HG03280 (cell line): ENCODE results near the gene NRG2.
A peak's percentile ranks its signal among the peaks of the same experiment; 100 is the strongest.

Source experiments
- ATAC-seq: cut with Tn5 transposase; IDR thresholded peaks from one replicate; pipeline ENCODE4 v1.9.1; 2021; ENCODE audit warnings: mild to moderate bottlenecking, moderate library complexity; ENCODE audit not compliant: unreplicated experiment

Gene NRG2

DNA sequence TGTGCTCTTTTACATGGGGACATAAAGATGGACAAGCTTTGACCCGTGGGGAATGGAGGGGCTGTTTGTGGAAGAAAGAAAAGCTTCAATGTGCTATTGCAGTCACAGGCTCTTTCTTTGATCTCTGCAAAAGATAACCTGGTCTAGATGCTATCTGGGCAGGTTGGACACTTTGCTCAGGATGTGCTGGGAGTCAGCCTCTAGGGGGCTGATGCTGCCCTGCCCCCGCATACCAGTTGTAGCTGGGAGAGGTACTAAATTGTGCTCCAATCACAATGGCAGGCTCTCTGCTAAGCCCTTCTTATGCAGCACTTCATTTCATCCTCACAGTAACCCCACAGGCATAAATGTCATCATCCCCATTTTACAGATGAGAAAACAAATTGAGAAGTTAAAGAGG is 180.3 kb downstream of the NRG2 start:
- ATAC-seq, result no peak

DNA sequence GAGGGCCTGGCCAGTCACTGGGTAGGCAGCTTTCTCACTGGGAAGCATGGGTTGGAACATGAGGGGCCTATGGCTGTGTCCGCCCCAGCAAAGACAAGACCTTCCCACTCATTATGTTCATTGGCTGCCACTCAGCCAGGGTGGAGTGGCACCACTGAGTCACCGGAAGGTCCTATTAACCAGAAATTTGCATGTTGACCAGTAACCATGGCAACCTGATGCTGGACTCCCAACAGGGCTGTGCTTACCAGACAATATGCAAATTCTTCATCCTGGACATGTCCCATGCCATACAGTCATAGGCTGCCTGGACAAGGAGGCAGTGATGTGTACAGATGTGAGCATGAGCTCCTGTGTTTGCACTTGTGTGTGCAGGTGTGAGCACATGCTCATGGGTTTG is 180.8 kb downstream of the NRG2 start:
- no peak for ATAC-seq

DNA sequence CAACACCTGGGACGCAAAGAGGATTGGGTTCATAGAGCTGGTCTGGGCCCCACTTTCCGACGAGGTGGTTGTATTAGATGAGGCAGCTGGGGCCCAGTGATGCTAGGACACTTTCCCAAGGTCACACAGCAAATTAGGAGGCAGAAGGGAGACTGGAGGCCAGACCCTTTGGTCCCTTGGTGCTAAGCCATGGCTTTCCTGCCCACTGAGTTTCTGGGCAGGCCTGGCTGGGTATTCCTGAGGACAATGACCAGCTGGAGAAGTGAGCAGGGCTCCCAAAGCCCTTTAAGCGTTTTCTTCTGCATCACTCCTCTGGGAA is 181.3 kb downstream of the NRG2 start:
- ATAC-seq, result no peak

DNA sequence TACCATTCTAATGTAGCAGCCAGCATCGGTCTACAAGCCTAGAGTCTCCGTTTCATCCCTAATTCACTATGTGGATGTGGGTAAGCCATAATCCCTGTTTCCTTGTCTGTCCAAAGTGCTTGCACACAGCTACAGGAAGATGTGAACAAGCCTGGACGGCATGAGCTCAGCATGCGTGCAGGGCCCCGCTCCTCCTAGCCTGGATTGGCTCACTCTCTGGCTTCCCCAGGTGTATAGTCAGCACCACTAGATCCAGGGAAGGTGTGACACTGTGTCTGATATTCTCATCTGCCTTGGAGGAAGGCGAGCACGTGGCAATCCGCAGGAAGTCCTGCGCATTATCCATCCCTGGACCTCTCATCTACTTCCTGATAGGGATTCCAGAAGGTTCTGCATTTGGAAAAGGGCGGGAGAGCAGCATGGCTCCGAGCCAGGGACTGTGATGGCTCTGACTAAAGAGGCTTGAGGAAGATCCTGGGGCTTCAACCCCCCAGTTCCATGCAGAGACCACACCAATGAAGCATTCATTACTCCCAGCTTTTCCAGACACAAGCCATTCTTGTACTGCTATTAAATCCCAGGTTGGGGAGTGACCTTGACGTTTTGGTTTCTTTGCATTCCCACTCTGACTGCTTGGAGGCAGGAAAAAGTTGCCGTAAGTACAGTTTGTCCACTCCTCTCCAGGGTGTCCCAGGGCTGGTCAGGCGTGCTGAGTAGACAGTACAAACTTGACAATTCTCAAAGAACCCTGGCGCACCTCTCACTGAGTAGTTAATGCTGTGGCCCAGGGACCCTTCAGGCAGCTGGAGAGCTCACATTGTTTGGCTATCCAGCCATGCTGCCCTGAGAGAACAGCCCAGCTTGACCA is 181.8 kb downstream of the NRG2 start:
- no peak for ATAC-seq

DNA sequence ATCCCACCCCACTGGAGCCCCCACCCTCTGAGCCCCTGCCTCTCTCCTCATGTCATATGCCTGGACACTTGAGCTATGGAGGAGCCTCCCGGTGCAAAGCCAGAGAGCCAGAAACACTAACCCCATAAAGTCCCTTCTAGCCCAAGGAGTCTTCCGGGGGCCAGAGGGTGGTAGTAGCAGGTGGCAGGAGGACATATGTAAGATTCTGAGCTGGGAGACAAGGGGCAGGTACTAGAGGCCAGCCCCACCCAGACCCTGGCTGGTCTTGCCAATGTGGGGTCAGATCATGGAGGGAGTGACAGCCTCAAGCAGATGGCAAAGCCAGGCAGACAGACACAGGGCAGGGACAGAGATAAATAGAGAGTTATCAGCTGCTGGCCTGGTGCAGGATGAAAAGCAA is 184.1 kb downstream of the NRG2 start:
- no peak for ATAC-seq

DNA sequence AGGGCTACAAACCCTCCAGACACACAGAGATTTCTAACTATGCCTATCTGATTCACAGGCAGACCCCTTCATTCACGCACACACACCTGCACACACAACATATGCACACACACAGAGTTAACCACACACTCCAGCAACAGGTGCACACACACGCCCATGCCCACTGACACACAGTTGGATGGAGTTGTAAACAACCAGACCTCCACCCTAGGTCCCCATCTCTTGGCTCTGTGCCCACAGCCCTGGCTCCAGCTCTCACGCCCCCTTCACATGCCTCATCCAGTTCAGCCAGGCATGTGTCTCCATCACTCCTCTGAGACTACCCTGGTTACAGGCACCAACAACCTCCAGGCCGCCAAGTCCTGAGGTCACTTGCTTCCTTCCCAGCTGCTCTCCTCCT is 186.4 kb downstream of the NRG2 start:
- no peak for ATAC-seq

DNA sequence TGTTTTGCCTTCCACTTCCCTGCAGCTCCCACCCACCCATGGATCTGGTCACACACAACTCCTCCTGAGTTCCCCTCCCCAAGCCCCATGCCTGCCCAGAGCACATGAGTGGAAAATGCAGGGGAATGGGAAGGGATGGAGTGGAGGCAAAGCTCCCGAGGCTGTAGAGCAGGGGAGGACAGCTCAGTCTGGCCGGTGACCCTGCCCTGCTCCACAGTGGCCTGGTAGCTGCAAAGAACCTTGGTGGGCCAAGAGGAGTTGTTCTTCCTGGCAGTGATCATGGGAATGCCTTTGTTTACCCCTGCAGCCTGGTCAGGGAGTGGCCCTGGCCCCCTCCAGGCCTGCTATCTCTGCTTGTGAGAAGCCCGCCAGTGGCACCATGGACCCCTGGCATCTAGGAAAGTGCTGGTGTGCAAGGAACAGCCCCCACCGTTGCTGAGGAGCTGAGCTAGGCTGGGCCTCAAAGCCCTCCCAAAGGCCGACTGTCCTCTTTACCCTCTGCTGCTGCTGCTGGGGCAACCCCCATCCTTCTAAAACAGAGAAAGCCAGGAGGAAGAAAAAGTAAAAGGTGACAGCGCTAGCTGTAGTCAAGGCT is 187.1 kb downstream of the NRG2 start:
- no peak for ATAC-seq

DNA sequence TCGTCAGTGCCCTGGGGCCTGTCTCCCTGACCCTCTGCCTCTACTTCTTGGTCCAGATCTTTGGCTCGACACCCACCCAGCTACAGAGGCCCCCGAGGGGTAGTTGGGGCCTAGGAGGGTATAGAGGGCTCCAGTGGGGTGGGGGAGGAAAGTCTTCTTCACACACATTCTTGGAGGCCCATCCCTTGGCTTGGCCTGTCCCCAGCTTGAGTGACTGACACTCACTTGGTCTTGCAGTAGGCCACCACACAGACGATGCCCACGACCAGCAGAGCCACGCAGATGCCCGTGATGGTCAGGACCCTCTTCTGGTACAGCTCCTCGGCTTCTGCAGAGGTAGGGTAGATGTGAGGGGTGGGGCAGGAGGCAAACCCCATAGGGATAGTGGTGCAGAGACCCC is 187.6 kb downstream of the NRG2 start:
- no peak for ATAC-seq

DNA sequence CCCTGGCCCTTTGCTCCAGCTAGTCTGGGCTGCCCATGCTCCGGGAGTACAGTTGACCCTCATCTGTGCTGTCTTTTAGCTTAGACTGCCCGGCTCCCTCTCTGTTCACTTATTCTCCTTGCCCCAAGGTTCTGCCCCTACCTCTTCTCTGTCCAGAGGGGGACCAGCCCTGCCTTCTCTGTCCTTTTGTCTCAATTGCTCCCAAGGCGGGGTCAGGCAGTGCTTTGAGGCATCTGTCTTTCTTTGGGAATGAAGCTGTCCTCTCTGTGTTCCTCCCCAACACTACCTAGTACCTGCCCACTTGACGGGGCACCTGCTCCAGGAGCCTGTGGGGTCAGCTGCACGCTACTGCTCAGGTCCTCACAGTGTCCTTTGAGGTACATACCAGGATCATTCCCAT is 188.1 kb downstream of the NRG2 start:
- no peak for ATAC-seq

DNA sequence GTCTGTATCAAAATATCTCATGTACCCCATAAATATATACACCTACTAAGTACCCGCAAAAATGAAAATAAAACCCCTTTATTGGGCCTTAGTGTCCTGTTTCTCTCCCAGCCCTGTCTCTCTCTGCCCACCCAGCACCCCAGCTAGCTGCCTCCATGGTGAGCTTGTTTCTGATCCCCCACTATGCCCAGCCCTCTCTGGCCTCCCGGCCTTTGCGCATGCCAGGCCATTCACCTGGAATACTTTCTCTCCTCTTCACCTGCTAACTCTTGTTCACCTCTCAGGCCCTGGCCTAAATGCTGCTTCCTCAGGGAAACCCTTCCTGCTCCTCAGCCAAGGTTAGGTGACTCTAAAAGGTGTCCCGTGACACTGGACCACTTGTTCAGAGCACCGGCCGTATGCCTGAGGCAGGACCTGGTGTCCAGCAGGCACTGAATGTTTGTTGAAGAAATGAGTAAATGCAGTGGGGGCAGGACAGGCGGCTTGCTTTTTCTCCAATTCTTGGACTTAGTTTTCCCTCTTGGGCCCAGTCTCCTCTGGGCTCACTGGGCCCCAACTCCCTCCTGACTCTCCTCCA is 189.0 kb downstream of the NRG2 start:
- no peak for ATAC-seq

DNA sequence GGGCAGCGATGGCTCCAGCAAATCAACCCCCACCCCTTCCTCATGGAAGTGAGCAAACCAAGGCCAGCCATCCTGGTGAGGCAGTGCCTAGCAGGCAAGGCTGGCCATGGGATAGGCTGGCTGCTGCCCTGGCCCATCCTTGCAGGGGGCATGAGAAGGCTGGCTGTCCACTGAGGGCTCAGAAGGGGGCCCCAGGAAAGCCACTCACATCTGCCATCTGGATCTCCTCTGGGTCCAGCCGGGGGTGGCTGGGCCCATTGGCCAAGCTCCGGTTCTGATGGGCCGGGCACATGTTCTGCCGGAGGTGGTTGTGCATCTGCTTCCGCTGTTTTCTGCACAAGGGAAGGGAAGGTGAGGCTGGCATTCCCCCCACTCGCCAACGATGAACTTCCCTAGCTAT is 190.4 kb downstream of the NRG2 start:
- no peak for ATAC-seq

DNA sequence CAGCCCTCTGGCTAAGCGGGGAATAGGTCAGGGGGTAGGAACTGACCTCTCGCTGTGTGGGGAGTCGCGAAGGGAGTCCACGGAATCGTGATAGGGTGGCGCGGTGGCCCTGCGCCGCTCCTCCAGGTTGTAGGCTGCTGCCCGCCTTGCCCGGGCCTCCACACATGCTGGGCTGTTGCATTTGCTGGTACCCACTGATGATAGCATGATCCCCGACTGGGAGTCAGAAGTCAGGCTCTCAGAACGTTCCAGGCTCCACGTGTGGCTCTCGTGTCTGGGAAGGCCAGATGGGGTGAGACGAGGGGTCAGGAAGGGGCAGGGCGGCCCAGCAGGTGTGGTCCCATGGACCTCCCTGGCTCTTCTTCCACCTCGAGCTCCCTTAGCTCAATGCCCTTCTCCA is 191.5 kb downstream of the NRG2 start:
- ATAC-seq, result no peak

DNA sequence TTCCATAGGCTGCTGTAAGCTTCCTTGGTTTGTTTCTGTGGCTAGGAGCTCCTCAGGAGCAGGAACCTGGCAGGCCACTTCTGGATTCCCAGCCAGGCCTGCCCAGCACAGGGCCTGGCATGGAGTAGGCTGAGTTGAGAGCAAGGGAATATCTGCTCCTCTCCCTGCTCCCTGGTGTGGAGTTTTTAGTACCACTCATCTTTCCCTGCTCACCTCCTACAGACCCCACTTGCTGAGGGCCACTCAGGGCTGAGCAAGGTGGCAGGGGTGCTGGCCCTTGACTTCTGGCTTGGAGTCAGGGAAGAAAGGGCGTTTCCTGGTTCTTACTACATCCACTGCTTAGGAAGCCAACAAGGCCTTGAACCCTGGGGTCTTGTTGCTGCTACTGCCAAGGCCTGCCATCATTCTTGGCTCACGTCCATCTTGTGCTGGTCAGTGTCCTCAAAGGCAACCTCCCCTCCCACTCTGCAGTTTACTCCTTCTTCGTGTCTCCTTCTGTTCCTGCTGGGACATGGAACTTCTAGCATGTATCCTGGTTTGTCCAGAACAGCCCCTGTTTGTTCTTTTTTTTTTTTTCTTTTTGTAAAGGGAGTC is 192.6 kb downstream of the NRG2 start:
- no peak for ATAC-seq

DNA sequence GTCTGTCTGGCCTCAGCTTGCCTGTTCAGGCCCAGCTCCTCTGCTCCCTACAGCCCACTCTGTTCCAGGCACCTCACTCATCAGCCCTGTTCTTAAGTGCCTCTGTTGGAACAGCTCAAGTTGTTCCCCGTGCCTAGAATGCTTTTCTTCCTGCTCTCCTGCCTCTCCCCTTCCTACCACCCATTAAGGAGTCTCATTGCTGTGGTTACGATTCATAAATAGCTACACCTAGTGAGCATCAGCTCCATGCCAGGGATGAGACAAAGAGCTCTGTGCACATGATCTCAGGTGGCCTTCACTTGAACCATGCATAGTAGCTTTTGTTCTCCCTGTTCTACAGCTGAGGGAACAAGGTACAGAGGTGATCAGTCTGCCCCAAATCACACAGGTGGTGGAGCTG is 193.2 kb downstream of the NRG2 start:
- ATAC-seq, result no peak

DNA sequence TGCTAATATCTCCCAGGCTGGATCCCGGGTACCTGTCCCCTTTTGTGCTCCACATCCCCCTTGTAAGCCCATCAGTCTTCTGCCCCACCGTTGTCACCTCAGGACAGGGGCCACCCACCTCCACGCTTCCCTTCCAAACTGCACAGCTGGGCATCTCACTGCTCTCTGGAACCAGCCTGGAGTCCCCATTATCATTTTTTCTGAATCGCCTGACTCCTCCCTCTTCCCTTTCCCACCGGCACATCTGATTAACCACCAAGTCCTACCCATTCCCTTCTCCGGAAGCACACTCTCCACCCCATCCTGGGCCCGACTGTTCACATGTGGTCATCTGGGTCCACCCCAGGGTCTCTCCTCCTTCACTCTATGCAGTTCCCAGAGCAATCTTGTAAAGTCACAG is 193.6 kb downstream of the NRG2 start:
- no peak for ATAC-seq

DNA sequence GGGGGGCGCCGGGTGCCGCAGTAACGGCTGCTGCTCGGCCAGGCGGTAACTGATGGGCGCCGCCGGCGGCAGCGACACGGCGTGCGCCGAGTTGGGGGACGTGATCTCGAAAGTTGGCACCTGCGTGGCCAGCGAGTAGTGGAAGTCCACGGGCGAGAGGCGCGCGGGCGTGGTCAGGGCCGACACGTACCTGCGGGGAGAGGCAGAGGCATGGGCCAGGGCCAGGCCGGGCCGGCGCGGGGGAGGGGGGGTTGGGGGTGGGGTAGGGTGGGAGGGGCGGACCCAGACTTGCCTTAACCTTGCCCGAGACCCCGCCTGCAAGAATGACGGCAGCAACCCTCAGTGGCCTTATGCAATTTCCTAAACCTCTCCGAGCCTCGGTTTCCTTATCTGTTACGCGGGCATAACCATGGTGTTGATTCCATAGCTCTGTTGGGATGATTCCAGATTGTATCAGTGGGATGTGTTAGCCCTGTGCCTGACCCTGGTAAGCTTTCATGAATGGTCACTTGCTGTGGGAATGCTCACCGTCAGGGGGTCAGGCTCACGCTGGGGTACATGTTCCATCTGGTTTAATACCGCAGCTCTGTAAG is 194.5 kb downstream of the NRG2 start:
- no peak for ATAC-seq

DNA sequence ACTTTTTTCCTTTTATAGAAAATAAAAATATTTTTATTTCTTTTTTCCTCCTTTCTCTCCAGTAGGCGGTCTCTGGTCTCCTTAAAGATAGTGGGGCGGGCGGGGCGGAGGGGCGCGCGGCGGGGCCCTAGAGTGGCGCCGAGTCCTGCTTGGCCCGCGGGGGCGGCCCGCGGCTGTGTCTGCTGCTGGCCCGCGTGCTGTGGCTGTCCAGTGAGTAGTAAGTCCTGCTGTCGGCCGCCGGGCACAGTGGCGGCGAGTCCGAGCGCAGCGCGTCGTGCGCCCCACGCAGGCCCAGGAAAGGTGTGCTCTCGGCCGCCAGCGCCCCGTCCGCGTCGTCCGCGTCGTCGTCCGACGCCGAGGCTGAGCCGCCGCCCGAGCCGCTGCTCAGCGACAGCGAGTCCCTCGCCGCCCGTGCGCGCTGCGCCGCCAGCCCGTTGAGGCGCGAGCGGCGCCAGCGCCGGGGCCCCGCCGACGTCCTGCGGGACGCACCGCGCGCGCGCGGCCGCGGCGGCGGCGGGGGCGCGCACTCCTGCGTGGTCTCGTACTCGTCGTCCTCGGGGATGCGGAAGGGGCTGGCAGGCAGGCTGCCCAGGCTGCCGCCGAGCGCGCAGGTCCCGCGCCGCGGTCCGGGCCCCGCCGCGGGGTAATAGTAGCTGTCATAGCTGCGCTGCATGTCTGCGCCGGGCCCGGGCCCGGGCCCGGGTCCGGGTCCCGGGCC is 195.2 kb downstream of the NRG2 start:
- peak; percentile 72 for ATAC-seq

DNA sequence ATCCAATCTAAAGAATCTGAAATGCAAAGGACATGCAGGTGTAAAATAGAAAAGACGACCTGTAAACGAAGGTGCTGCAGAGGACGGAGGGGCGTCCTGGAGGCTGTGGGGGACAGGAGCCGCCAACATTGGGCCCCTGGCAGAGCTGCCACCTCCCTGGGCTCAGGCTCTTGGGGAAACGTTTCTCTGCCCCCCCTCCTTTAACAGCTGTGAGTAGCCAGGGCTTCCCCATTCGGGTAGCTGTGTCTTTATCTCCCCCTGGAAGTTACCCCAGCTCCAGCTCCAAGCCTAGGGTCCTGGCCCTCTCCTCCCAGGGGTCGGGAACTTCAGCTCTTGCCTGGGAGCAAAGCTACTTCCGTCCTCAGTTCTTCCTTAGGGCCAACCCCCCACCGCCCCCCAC is 196.0 kb downstream of the NRG2 start:
- no peak for ATAC-seq

DNA sequence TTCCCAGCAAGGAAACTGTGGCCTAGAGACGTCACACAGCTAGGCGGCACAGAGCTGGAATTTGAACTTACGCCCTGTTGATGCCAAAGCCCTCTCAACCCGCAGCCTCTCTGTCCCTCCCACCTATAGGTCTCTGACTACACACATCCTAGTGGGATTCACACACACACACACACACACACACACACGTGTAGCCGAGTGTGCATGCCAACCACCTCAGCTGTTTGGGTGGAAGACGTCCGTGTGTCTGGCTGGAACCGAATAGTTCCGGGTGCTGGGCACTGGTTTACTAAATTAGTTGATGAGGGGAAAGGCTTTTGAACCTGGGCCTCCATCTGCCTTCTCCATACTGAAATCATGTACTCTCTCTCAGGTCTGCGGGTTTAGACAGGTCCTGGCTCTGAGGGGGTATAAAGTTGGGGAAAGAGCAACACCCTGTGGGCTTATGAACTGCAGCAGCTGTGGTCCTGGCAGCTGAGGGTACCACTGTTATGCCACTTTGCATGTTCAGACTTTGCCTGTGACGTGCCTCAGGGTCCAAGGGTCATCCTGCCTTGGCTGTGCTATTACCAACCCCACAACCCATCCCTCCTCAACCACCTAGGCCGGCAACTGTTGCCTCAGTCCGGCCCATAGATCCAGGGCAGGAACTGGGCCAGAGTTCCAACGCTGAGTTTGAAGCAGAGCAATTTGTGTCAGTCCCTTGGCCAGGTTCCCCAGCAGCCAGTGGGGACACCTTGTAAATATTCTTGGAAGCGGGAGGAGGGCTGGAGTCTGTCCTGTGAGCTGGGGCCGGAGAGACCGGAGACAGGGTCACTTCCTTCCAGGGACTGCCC is 197.0 kb downstream of the NRG2 start:
- ATAC-seq, result no peak

DNA sequence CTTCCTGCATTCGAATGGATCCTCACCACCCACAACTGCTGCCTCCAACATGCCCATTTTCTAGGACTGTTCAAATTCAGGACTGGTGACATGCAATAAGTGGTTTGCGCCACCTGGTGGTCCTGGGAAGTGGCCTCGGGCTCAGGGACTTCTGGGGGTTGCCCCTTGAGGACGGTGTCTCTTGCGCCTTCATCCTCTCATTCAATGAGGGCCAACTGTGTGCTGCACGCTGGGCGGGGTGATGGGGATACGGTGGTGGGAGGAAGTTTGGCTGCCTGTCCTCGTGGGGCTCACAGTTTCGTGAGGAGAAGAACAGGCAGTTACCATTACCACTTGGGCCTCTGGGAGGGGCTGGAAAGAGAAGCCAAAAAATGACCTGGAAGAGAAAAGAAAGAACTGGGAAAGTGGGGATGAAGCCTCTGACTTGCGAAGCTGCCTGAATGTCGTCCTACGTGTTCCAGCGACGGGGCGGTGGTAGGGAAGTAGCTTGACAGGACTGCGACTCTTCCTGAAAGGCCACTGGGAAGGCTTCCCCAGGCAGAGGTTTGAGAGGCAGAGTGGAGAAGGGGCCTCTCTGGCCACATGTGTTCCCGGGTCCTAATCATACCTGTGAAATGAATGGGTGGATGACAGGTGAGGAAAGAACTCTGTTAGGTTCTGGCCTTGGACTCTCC is 198.5 kb downstream of the NRG2 start:
- ATAC-seq, result no peak
